Tibial artery (tissue), 4 donors: ENCODE results near the gene BAIAP2L1.

ENCODE experiments used
- DNase-seq, 2 donors: peaks; one replicate each; pipeline ENCODE4 v3.0.0-alpha.2; 2019
- H3K27ac ChIP-seq, 2 donors: fragments of 200-600 bp; sonication (generic) in 1 of 2; 1 replicate in 1 of 2; 2 replicates in 1 of 2; pipeline ENCODE4 v1.5.1; 2018 to 2019; ENCODE audit warnings: mild to moderate bottlenecking in 1 of 2
- H3K27me3 ChIP-seq, 2 donors: fragments of 200-600 bp; sonication (generic) in 1 of 2; one replicate each; pipeline versions ENCODE4 v1.5.1 to v1.6.0; 2016 to 2019
- H3K36me3 ChIP-seq, 3 donors: fragments of 200-600 bp; sonication (generic) in 2 of 3; one replicate each; pipeline ENCODE4 v1.5.1; 2016 to 2019; ENCODE audit warnings: mild to moderate bottlenecking in 2 of 3
- H3K4me1 ChIP-seq, 4 donors: fragments of 200-600 bp; sonication (generic) in 2 of 4; 1 replicate in 3 of 4; 2 replicates in 1 of 4; pipeline ENCODE4 v1.5.1; 2016 to 2019
- H3K4me3 ChIP-seq, 2 donors: fragments of 200-600 bp; sonication (generic) in 1 of 2; 1 replicate in 1 of 2; 2 replicates in 1 of 2; pipeline ENCODE4 v1.5.1; 2018 to 2019; ENCODE audit warnings: mild to moderate bottlenecking in 2 of 2
- H3K9me3 ChIP-seq, 3 donors: fragments of 200-600 bp; sonication (generic) in 1 of 3; one replicate each; pipeline ENCODE4 v1.5.1; 2016 to 2019
- intact Hi-C: fragments of 100-400 bp; cut with DNase I; formaldehyde crosslinking; loops from one replicate; pipeline ENCODE4 v1.15.0; 2023; ENCODE audit warnings: low total_unique reads
- TF ChIP-seq, protein P1 (sequence below), 2 experiments: fragments of 200-600 bp in 1 of 2; fragments of 450-650 bp in 1 of 2; IDR thresholded peaks; one replicate each; pipeline ENCODE4 v1.5.1; 2017 to 2019; ENCODE audit warnings: antibody characterized with exemption in 2 of 2, mild to moderate bottlenecking in 1 of 2, moderate library complexity in 1 of 2

The BAIAP2L1 gene

DNA sequence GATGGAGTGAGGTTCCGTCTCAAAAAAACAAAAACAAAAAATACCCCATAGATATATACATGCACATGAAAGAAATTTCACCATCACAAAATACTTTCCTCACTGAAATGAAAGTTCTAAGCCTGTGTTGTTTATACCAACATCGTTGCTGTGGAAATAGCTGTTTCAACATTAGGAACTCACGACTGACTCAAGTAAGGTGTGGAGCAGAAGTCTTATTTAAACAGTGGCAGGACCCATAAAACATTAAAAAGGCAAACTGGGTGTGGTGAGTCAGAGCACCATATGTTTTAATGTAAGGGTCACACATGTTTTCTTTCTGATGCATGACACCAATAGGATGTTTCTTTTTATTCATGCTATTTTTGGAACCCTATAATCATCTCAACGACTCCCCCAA is 48.3 kb downstream of the BAIAP2L1 start:
- intact Hi-C loops: no loop called here
- no peak for DNase-seq
- no peaks in the 10 kb centered on the region for H3K4me1 ChIP-seq
- TF ChIP-seq, protein P1, sequence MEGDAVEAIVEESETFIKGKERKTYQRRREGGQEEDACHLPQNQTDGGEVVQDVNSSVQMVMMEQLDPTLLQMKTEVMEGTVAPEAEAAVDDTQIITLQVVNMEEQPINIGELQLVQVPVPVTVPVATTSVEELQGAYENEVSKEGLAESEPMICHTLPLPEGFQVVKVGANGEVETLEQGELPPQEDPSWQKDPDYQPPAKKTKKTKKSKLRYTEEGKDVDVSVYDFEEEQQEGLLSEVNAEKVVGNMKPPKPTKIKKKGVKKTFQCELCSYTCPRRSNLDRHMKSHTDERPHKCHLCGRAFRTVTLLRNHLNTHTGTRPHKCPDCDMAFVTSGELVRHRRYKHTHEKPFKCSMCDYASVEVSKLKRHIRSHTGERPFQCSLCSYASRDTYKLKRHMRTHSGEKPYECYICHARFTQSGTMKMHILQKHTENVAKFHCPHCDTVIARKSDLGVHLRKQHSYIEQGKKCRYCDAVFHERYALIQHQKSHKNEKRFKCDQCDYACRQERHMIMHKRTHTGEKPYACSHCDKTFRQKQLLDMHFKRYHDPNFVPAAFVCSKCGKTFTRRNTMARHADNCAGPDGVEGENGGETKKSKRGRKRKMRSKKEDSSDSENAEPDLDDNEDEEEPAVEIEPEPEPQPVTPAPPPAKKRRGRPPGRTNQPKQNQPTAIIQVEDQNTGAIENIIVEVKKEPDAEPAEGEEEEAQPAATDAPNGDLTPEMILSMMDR (IDR thresholded peaks at IDR 0.05): no peak
- H3K9me3 ChIP-seq: peaks cover 0 to 7% (median 0%) of the 10 kb centered on the region in 3 donors
- H3K36me3 ChIP-seq: no peaks in the 10 kb centered on the region
- H3K27ac ChIP-seq: no peak overlapping the region
- no peak overlapping the region for H3K4me3 ChIP-seq
- no peaks in the 10 kb centered on the region for H3K27me3 ChIP-seq

DNA sequence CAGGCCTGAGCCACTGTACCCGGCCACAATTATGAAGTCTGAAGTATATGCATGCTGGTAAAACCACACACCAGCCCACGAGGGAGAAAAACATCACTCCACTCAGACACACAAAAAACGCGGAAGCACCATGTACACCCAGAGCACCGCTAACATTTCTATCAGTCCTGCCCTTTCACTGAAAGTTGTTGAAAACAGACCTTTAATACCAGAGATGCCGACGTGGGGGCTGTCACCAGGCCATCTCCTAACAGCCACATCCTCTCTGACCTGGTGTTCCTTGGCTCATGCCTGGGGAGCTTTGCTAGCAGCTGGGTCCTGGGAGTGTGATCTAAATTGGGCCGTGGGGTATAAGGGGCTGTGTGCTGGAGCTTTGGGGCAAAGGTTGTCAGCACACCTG is 49.8 kb downstream of the BAIAP2L1 start:
- no peaks in the 10 kb centered on the region for H3K27me3 ChIP-seq
- no peak for DNase-seq
- intact Hi-C loops: no loop called here
- no peaks in the 10 kb centered on the region for H3K4me1 ChIP-seq
- H3K9me3 ChIP-seq: peaks cover 0 to 7% (median 0%) of the 10 kb centered on the region in 3 donors
- no peak overlapping the region for H3K27ac ChIP-seq
- H3K36me3 ChIP-seq: no peaks in the 10 kb centered on the region
- H3K4me3 ChIP-seq: no peak overlapping the region
- TF ChIP-seq, protein P1 (IDR thresholded peaks at IDR 0.05): no peak

DNA sequence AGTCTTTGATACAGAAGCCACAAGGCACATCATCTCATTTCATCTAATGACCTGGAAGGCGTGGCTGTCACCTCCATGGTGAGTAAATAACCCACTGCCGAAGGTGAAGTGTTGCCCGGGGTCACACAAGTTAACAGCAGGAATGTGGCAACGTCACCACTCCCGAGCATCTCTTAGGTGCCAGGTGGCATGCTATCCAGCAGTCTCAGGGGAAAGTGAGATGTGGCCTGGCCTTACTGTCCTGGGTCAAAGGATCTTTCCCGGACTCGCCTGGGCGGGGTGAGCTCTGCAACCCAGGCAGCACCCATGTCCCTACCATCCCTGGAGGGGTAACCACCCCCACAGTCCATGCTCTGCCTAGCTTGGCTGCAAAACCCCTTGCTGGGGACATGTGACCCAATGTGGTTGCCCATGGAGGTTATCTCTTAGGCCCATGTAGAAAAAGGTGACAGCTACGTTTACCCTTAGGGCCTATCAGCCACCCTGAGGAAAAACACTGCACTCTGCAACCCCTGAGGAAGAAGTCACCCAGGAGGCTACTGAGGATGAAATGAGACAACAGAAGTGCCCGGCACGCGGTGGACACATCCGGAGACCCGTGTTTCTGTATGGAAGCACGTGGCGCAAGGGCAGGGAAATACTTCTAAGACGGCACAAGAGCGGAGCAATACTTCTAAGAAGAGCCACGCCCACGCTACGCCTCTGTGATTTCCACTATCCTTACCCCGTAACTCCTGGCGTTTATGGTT is 52.0 kb downstream of the BAIAP2L1 start:
- no peak overlapping the region for H3K27ac ChIP-seq
- no peaks in the 10 kb centered on the region for H3K27me3 ChIP-seq
- no peak for DNase-seq
- peaks cover 0 to 7% (median 0%) of the 10 kb centered on the region in 3 donors for H3K9me3 ChIP-seq
- intact Hi-C loops: no loop called here
- TF ChIP-seq, protein P1 (IDR thresholded peaks at IDR 0.05): no peak
- H3K36me3 ChIP-seq: no peaks in the 10 kb centered on the region
- no peak overlapping the region for H3K4me3 ChIP-seq
- no peaks in the 10 kb centered on the region for H3K4me1 ChIP-seq

DNA sequence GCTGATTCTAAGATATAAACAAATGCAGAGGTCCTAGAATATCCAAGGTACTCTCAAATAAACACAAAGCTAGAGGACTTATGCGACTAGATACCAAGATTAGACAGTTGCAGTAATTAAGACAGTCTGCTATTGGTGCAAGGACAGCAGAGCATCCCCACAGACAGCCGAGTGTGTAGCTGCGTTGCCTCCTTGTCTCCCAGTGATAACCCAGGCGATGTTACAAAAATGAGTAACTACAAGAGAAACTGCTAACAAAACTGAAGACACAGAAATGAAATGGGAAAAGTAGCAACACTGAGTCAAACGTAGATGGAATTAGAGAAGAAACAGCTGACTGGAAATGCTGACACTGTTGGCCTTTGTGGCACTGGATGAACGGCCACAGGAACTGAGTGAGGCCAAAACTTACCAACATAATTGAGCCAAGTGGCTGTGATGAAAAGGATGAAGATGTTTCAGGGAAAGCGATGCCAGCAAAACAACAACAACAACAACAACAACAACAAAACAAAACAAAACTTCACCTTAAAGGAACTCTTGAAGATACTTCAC is 54.3 kb downstream of the BAIAP2L1 start:
- peaks cover 0 to 7% (median 0%) of the 10 kb centered on the region in 3 donors for H3K9me3 ChIP-seq
- H3K4me1 ChIP-seq: no peaks in the 10 kb centered on the region
- DNase-seq: no peak
- H3K4me3 ChIP-seq: no peak overlapping the region
- no peaks in the 10 kb centered on the region for H3K36me3 ChIP-seq
- no peak overlapping the region for H3K27ac ChIP-seq
- TF ChIP-seq, protein P1 (IDR thresholded peaks at IDR 0.05): no peak
- intact Hi-C loops: no loop called here
- no peaks in the 10 kb centered on the region for H3K27me3 ChIP-seq

DNA sequence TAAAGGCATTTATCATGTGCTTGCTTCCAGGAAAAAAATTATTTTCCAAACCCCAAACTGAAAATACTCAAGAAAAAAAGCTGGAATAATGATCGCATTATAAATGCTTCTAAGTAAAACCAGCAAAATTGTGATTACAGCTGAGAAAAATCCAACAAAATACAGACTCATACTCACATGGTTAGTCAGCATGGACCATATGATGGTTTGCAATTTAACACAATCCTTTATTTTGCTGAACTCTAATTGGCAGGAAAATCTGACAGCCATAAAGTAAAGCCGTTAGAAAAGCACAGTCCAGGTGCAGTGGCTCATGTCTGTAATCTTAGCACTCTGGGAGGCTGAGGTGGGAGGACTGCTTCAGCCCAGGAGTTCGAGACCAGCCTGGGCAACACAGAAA is 59.8 kb downstream of the BAIAP2L1 start:
- Histone ChIP-seq H3K4me1 (no peaks in the 10 kb centered on the region), H3K27ac (no peak overlapping the region), H3K4me3 (no peak overlapping the region), H3K9me3 (no peaks in the 10 kb centered on the region), H3K36me3 (no peaks in the 10 kb centered on the region), H3K27me3 (no peaks in the 10 kb centered on the region)
- TF ChIP-seq, protein P1 (IDR thresholded peaks at IDR 0.05): no peak
- intact Hi-C loops: no loop called here
- DNase-seq: no peak
